ENCODE measurements around the gene MAP3K15.

Gene MAP3K15

GRCh38 chrX:19496711-19497110, 18.6 kb downstream of the MAP3K15 start:
- TF ChIP-seq POLR2AphosphoS5 (IDR thresholded peaks at IDR 0.05; ENCODE audit: low read depth, low read length) (no peak), FOXP2 (optimal IDR thresholded peaks at IDR 0.05; ENCODE audit: borderline replicate concordance, extremely low read depth, extremely low read length, insufficient read depth) (no peak), REST (IDR thresholded peaks at IDR 0.05; ENCODE audit: insufficient read depth in 1 of 2, low read depth in 2 of 2, low read length in 2 of 2) (no peak), SIN3A (IDR thresholded peaks at IDR 0.05; ENCODE audit: borderline replicate concordance, insufficient read depth, low read length) (no peak), TAF1 (IDR thresholded peaks at IDR 0.05; ENCODE audit: borderline replicate concordance, insufficient read depth, low read length) (no peak)

GRCh38 chrX:19487520-19488200, 27.6 kb downstream of the MAP3K15 start:
- TF ChIP-seq FOXP2 (optimal IDR thresholded peaks at IDR 0.05; ENCODE audit: borderline replicate concordance, extremely low read depth, extremely low read length, insufficient read depth) (no peak), TAF1 (IDR thresholded peaks at IDR 0.05; ENCODE audit: borderline replicate concordance, insufficient read depth, low read length) (no peak), SIN3A (IDR thresholded peaks at IDR 0.05; ENCODE audit: borderline replicate concordance, insufficient read depth, low read length) (no peak), REST (IDR thresholded peaks at IDR 0.05; ENCODE audit: insufficient read depth in 1 of 2, low read depth in 2 of 2, low read length in 2 of 2) (no peak), POLR2AphosphoS5 (IDR thresholded peaks at IDR 0.05; ENCODE audit: low read depth, low read length) (no peak)

- TF ChIP-seq FOXP2 (optimal IDR thresholded peaks at IDR 0.05; ENCODE audit: borderline replicate concordance, extremely low read depth, extremely low read length, insufficient read depth) = no peak
Measured at GRCh38 chrX:19479458-19479857, 35.9 kb downstream of the MAP3K15 start.

- TF ChIP-seq FOXP2 (optimal IDR thresholded peaks at IDR 0.05; ENCODE audit: borderline replicate concordance, extremely low read depth, extremely low read length, insufficient read depth) (no peak), REST (IDR thresholded peaks at IDR 0.05; ENCODE audit: insufficient read depth in 1 of 2, low read depth in 2 of 2, low read length in 2 of 2) (no peak), SIN3A (IDR thresholded peaks at IDR 0.05; ENCODE audit: borderline replicate concordance, insufficient read depth, low read length) (no peak), TAF1 (IDR thresholded peaks at IDR 0.05; ENCODE audit: borderline replicate concordance, insufficient read depth, low read length) (no peak), POLR2AphosphoS5 (IDR thresholded peaks at IDR 0.05; ENCODE audit: low read depth, low read length) (no peak)
Measured at GRCh38 chrX:19462879-19463278, 52.4 kb downstream of the MAP3K15 start.

- TF ChIP-seq SIN3A (IDR thresholded peaks at IDR 0.05; ENCODE audit: borderline replicate concordance, insufficient read depth, low read length) (no peak), TAF1 (IDR thresholded peaks at IDR 0.05; ENCODE audit: borderline replicate concordance, insufficient read depth, low read length) (no peak), REST (IDR thresholded peaks at IDR 0.05; ENCODE audit: insufficient read depth in 1 of 2, low read depth in 2 of 2, low read length in 2 of 2) (no peak), FOXP2 (optimal IDR thresholded peaks at IDR 0.05; ENCODE audit: borderline replicate concordance, extremely low read depth, extremely low read length, insufficient read depth) (no peak), POLR2AphosphoS5 (IDR thresholded peaks at IDR 0.05; ENCODE audit: low read depth, low read length) (no peak)
Measured at GRCh38 chrX:19462231-19462630, 53.1 kb downstream of the MAP3K15 start.
